ENCODE results near the gene GADD45A. TPM values are rescaled to one million over a fixed set of nuclear protein-coding genes. Genes with fewer than 3 reads are reported as not detected.

GADD45A gene
- total RNA-seq, 2 experiments from 2014 or later, result 20.5 to 26.7 TPM

- no peak for ATAC-seq
- CTCF ChIA-PET, result interaction anchor here (0.6 to 1.0 kb wide), 4 partner anchors 28 to 324 kb away, joined by 3 to 4 read pairs (median 4); no protein-coding TSS in a partner anchor
- H3K4me1 Mint-ChIP-seq, result peaks cover 21% of the 10 kb centered on the region
- POLR2A ChIA-PET, result no interaction called here
- no peak for DNase-seq
- intact Hi-C loops (cut with DNase I, micrococcal nuclease), result no loop called here
- no peak overlapping the region for H3K4me3 Mint-ChIP-seq
- no peaks in the 10 kb centered on the region for H3K36me3 Mint-ChIP-seq (ENCODE audit: low read depth)
- H3K27me3 Mint-ChIP-seq, result peaks cover 6% of the 10 kb centered on the region
- H3K9me3 Mint-ChIP-seq (ENCODE audit: low read depth), result no peaks in the 10 kb centered on the region
- H3K27ac Mint-ChIP-seq, result no peak overlapping the region
Measured at GRCh38 chr1:67672260-67672803, 12.7 kb upstream of the GADD45A start.

GRCh38 chr1:67673468-67674201 lies 11.4 kb upstream of the GADD45A start:
- H3K27ac Mint-ChIP-seq, result no peak overlapping the region
- H3K9me3 Mint-ChIP-seq (ENCODE audit: low read depth), result no peaks in the 10 kb centered on the region
- intact Hi-C loops (cut with DNase I, micrococcal nuclease), result loop anchor here in 1 of 2 experiments (1.0 kb wide), 1 partner anchor 9 kb away; no protein-coding TSS in a partner anchor
- ChIA-PET CTCF (interaction anchor here (1.2 to 1.7 kb wide), 6 partner anchors 10 to 92 kb away, joined by 3 to 11 read pairs (median 4); no protein-coding TSS in a partner anchor), POLR2A (no interaction called here)
- no peaks in the 10 kb centered on the region for H3K36me3 Mint-ChIP-seq (ENCODE audit: low read depth)
- H3K4me3 Mint-ChIP-seq, result no peak overlapping the region
- no peak for DNase-seq
- peaks cover 21% of the 10 kb centered on the region for H3K4me1 Mint-ChIP-seq
- no peak for ATAC-seq
- H3K27me3 Mint-ChIP-seq, result peaks cover 2% of the 10 kb centered on the region

GRCh38 chr1:67674260-67675011 lies 10.6 kb upstream of the GADD45A start:
- ATAC-seq (peak; percentile 95), DNase-seq (peak; percentile 63)
- H3K4me1 Mint-ChIP-seq, result peaks cover 21% of the 10 kb centered on the region
- H3K27me3 Mint-ChIP-seq, result peaks cover 2% of the 10 kb centered on the region
- H3K4me3 Mint-ChIP-seq, result peak overlapping the region; percentile 45
- H3K36me3 Mint-ChIP-seq (ENCODE audit: low read depth), result no peaks in the 10 kb centered on the region
- POLR2A ChIA-PET, result no interaction called here
- H3K27ac Mint-ChIP-seq, result peak overlapping the region; percentile 78
- CTCF ChIA-PET, result interaction anchor here (1.1 to 1.7 kb wide), 8 partner anchors 10 to 113 kb away, joined by 3 to 11 read pairs (median 4); no protein-coding TSS in a partner anchor
- no peaks in the 10 kb centered on the region for H3K9me3 Mint-ChIP-seq (ENCODE audit: low read depth)
- intact Hi-C loops (cut with DNase I, micrococcal nuclease), result loop anchor here in 1 of 2 experiments (1.0 kb wide), 1 partner anchor 8 kb away; no protein-coding TSS in a partner anchor

- no peaks in the 10 kb centered on the region for H3K36me3 Mint-ChIP-seq (ENCODE audit: low read depth)
- H3K4me1 Mint-ChIP-seq, result peaks cover 21% of the 10 kb centered on the region
- CTCF ChIA-PET, result interaction anchor here (0.6 to 1.6 kb wide), 3 partner anchors 84 to 164 kb away, joined by 3 to 5 read pairs (median 4); no protein-coding TSS in a partner anchor
- no peak overlapping the region for H3K27ac Mint-ChIP-seq
- DNase-seq (no peak), ATAC-seq (no peak)
- no peak overlapping the region for H3K4me3 Mint-ChIP-seq
- POLR2A ChIA-PET, result no interaction called here
- H3K9me3 Mint-ChIP-seq (ENCODE audit: low read depth), result no peaks in the 10 kb centered on the region
- peaks cover under 1% of the 10 kb centered on the region for H3K27me3 Mint-ChIP-seq
- intact Hi-C loops (cut with DNase I, micrococcal nuclease), result no loop called here
Measured at GRCh38 chr1:67675800-67676199, 9.2 kb upstream of the GADD45A start.

GRCh38 chr1:67676287-67676686 lies 8.7 kb upstream of the GADD45A start:
- no peaks in the 10 kb centered on the region for H3K9me3 Mint-ChIP-seq (ENCODE audit: low read depth)
- DNase-seq (no peak), ATAC-seq (no peak)
- no peak overlapping the region for H3K27ac Mint-ChIP-seq
- H3K4me1 Mint-ChIP-seq, result peaks cover 21% of the 10 kb centered on the region
- H3K27me3 Mint-ChIP-seq, result no peaks in the 10 kb centered on the region
- H3K4me3 Mint-ChIP-seq, result no peak overlapping the region
- intact Hi-C loops (cut with DNase I, micrococcal nuclease), result no loop called here
- POLR2A ChIA-PET, result no interaction called here
- CTCF ChIA-PET, result interaction anchor here (0.6 to 1.6 kb wide), 3 partner anchors 84 to 164 kb away, joined by 3 to 5 read pairs (median 4); no protein-coding TSS in a partner anchor
- H3K36me3 Mint-ChIP-seq (ENCODE audit: low read depth), result no peaks in the 10 kb centered on the region

- ChIA-PET CTCF (interaction anchor here (0.6 to 1.6 kb wide), 3 partner anchors 83 to 464 kb away, joined by 3 to 5 read pairs (median 4); no protein-coding TSS in a partner anchor), POLR2A (no interaction called here)
- H3K4me1 Mint-ChIP-seq, result peaks cover 23% of the 10 kb centered on the region
- DNase-seq (no peak), ATAC-seq (no peak)
- no peak overlapping the region for H3K27ac Mint-ChIP-seq
- H3K9me3 Mint-ChIP-seq (ENCODE audit: low read depth), result no peaks in the 10 kb centered on the region
- no peaks in the 10 kb centered on the region for H3K27me3 Mint-ChIP-seq
- intact Hi-C loops (cut with DNase I, micrococcal nuclease), result no loop called here
- H3K4me3 Mint-ChIP-seq, result no peak overlapping the region
- H3K36me3 Mint-ChIP-seq (ENCODE audit: low read depth), result no peaks in the 10 kb centered on the region
Measured at GRCh38 chr1:67676946-67677345, 8.1 kb upstream of the GADD45A start.

GRCh38 chr1:67677408-67677807 lies 7.6 kb upstream of the GADD45A start:
- POLR2A ChIA-PET, result no interaction called here

GRCh38 chr1:67677930-67678329 lies 7.1 kb upstream of the GADD45A start:
- Mint-ChIP-seq H3K4me3 (no peak overlapping the region), H3K27ac (no peak overlapping the region), H3K27me3 (no peaks in the 10 kb centered on the region), H3K4me1 (peaks cover 31% of the 10 kb centered on the region), H3K36me3 (ENCODE audit: low read depth) (no peaks in the 10 kb centered on the region), H3K9me3 (ENCODE audit: low read depth) (no peaks in the 10 kb centered on the region)
- DNase-seq, result no peak
- POLR2A ChIA-PET, result no interaction called here
- no peak for ATAC-seq
- CTCF ChIA-PET, result interaction anchor here (0.6 to 1.0 kb wide), 3 partner anchors 13 to 206 kb away, joined by 3 read pairs; no protein-coding TSS in a partner anchor
- intact Hi-C loops (cut with DNase I, micrococcal nuclease), result no loop called here

More at GRCh38 chr1:67677408-67677807, 7.6 kb upstream of the GADD45A start:
- peaks cover 26% of the 10 kb centered on the region for H3K4me1 Mint-ChIP-seq
- DNase-seq (no peak), ATAC-seq (no peak)
- CTCF ChIA-PET, result interaction anchor here (0.6 kb wide), 1 partner anchor 465 kb away, joined by 3 read pairs; no protein-coding TSS in a partner anchor
- H3K27ac Mint-ChIP-seq, result no peak overlapping the region
- no peaks in the 10 kb centered on the region for H3K9me3 Mint-ChIP-seq (ENCODE audit: low read depth)
- intact Hi-C loops (cut with DNase I, micrococcal nuclease), result no loop called here
- no peaks in the 10 kb centered on the region for H3K27me3 Mint-ChIP-seq
- no peaks in the 10 kb centered on the region for H3K36me3 Mint-ChIP-seq (ENCODE audit: low read depth)
- H3K4me3 Mint-ChIP-seq, result no peak overlapping the region

GRCh38 chr1:67679691-67680090 lies 5.3 kb upstream of the GADD45A start:
- intact Hi-C loops (cut with DNase I, micrococcal nuclease), result loop anchor here (5.0 to 10.0 kb wide), 5 partner anchors 375 to 815 kb away; partner anchors contain the start of genes DEPDC1 (in 1 of the 2) and IL12RB2 (in 1 of the 2)
- Mint-ChIP-seq H3K9me3 (ENCODE audit: low read depth) (no peaks in the 10 kb centered on the region), H3K27me3 (no peaks in the 10 kb centered on the region), H3K4me1 (peaks cover 36% of the 10 kb centered on the region), H3K4me3 (no peak overlapping the region), H3K36me3 (ENCODE audit: low read depth) (no peaks in the 10 kb centered on the region), H3K27ac (no peak overlapping the region)
- DNase-seq (no peak), ATAC-seq (no peak)
- POLR2A ChIA-PET, result no interaction called here
- CTCF ChIA-PET, result no interaction called here

GRCh38 chr1:67680486-67680885 lies 4.5 kb upstream of the GADD45A start:
- no peaks in the 10 kb centered on the region for H3K27me3 Mint-ChIP-seq
- H3K36me3 Mint-ChIP-seq (ENCODE audit: low read depth), result no peaks in the 10 kb centered on the region
- no peak overlapping the region for H3K4me3 Mint-ChIP-seq
- ATAC-seq (no peak), DNase-seq (no peak)
- CTCF ChIA-PET, result no interaction called here
- H3K27ac Mint-ChIP-seq, result no peak overlapping the region
- POLR2A ChIA-PET, result no interaction called here
- intact Hi-C loops (cut with DNase I, micrococcal nuclease), result loop anchor here (5.0 to 10.0 kb wide), 5 partner anchors 376 to 814 kb away; partner anchors contain the start of genes DEPDC1 (in 1 of the 2) and IL12RB2 (in 1 of the 2)
- peaks cover 29% of the 10 kb centered on the region for H3K4me1 Mint-ChIP-seq
- no peaks in the 10 kb centered on the region for H3K9me3 Mint-ChIP-seq (ENCODE audit: low read depth)

GRCh38 chr1:67682659-67683197 lies 2.3 kb upstream of the GADD45A start:
- Mint-ChIP-seq H3K4me3 (no peak overlapping the region), H3K27ac (no peak overlapping the region), H3K27me3 (no peaks in the 10 kb centered on the region), H3K9me3 (ENCODE audit: low read depth) (no peaks in the 10 kb centered on the region), H3K4me1 (peaks cover 38% of the 10 kb centered on the region), H3K36me3 (ENCODE audit: low read depth) (peaks cover 13% of the 10 kb centered on the region)
- CTCF ChIA-PET, result interaction anchor here (0.8 to 5.0 kb wide), 4 partner anchors 58 to 150 kb away, joined by 3 to 27 read pairs (median 7); no protein-coding TSS in a partner anchor
- POLR2A ChIA-PET, result no interaction called here
- ATAC-seq (no peak), DNase-seq (no peak)
- intact Hi-C loops (cut with DNase I, micrococcal nuclease), result loop anchor here (1.0 to 10.0 kb wide), 7 partner anchors 8 to 812 kb away; partner anchors contain the start of genes DEPDC1 (in 1 of the 2) and IL12RB2 (in 1 of the 2)

Data from activated CD4-positive, alpha-beta T cell treated with anti-CD3 and anti-CD28 coated beads for 36 hours (primary cell).